Hepatocyte (in vitro differentiated cells): ENCODE results near the gene CNST. TPM values are rescaled to one million over a fixed set of nuclear protein-coding genes. Genes with fewer than 3 reads are reported as not detected.

Experiments
- DNase-seq: peaks from one replicate; pipeline ENCODE4 v3.0.0-alpha.2; 2016; ENCODE audit warnings: low spot score
- H2AFZ ChIP-seq: fragments of 200-600 bp; sonication (generic); 2 replicates; pipeline ENCODE4 v1.6.0; 2016; ENCODE audit warnings: antibody characterized with exemption, mild to moderate bottlenecking
- H3K27ac ChIP-seq: fragments of 200-600 bp; sonication (generic); 2 replicates; pipeline ENCODE4 v1.5.1; 2016; ENCODE audit warnings: mild to moderate bottlenecking
- H3K27me3 ChIP-seq: fragments of 200-600 bp; sonication (generic); 2 replicates; pipeline ENCODE4 v1.6.1; 2016
- H3K36me3 ChIP-seq: fragments of 200-600 bp; sonication (generic); replicated peaks from 2 replicates; pipeline ENCODE4 v1.5.1; 2016; ENCODE audit warnings: low read depth; ENCODE audit not compliant: insufficient read depth
- H3K4me1 ChIP-seq: fragments of 200-600 bp; sonication (generic); 2 replicates; pipeline ENCODE4 v1.5.1; 2016; ENCODE audit warnings: mild to moderate bottlenecking, moderate library complexity; ENCODE audit not compliant: insufficient read depth
- H3K4me2 ChIP-seq: fragments of 200-600 bp; sonication (generic); 2 replicates; pipeline ENCODE4 v1.6.0; 2016
- H3K4me3 ChIP-seq: fragments of 200-600 bp; sonication (generic); 2 replicates; pipeline ENCODE4 v1.5.1; 2016; ENCODE audit warnings: mild to moderate bottlenecking
- H3K79me2 ChIP-seq: fragments of 200-600 bp; sonication (generic); 2 replicates; pipeline ENCODE4 v1.6.0; 2017; ENCODE audit warnings: mild to moderate bottlenecking
- H3K9me2 ChIP-seq: fragments of 200-600 bp; sonication (generic); replicated peaks from 2 replicates; pipeline ENCODE4 v1.6.0; 2017; ENCODE audit warnings: mild to moderate bottlenecking; ENCODE audit not compliant: insufficient read depth
- H3K9me3 ChIP-seq: fragments of 200-600 bp; sonication (generic); 2 replicates; pipeline ENCODE4 v1.5.1; 2016; ENCODE audit warnings: low read depth, mild to moderate bottlenecking
- H4K20me1 ChIP-seq: fragments of 200-600 bp; sonication (generic); 2 replicates; pipeline ENCODE4 v1.6.0; 2016; ENCODE audit warnings: mild to moderate bottlenecking; ENCODE audit not compliant: insufficient read depth, poor library complexity, severe bottlenecking
- CTCF ChIP-seq: fragments of 200-600 bp; sonication (generic); IDR thresholded peaks from 2 replicates; pipeline ENCODE4 v1.5.1; 2016; ENCODE audit warnings: antibody characterized with exemption, mild to moderate bottlenecking; ENCODE audit not compliant: poor library complexity
- EZH2 ChIP-seq: fragments of 200-600 bp; sonication (generic); IDR thresholded peaks from 2 replicates; pipeline ENCODE4 v1.6.1; 2016; ENCODE audit warnings: antibody characterized with exemption, mild to moderate bottlenecking, borderline replicate concordance
- EZH2phosphoT487 ChIP-seq: fragments of 200-600 bp; sonication (generic); IDR thresholded peaks from one replicate; pipeline ENCODE4 v1.6.1; 2018; ENCODE audit warnings: antibody characterized with exemption, mild to moderate bottlenecking, low read depth, moderate library complexity; ENCODE audit not compliant: unreplicated experiment, severe bottlenecking
- WGBS: methylation state at CpG from one replicate; pipeline ENCODE4 v1.1.6; 2016; ENCODE audit warnings: low lambda C conversion rate; ENCODE audit errors: missing lambda C conversion rate; 5-methylcytosine and 5-hydroxymethylcytosine counted together
- polyA plus RNA-seq: library from polyadenylated mRNA; unstranded; fragments of >200 nt; fragmentation: Nextera tagmentation; extraction: Ambion mirVana; gene quantifications from 2 replicates; pipeline ENCODE4 v1.2.1, GENCODE V29; 2016
- total RNA-seq: library from RNA; depleted of rRNA; stranded (reverse); fragments of >200 nt; gene quantifications from 2 replicates; pipeline ENCODE4 v1.2.3, GENCODE V29; 2014

CNST gene
- total and polyA plus RNA-seq, 2 experiments from 2014 or later = 7.1 to 16.4 TPM

DNA sequence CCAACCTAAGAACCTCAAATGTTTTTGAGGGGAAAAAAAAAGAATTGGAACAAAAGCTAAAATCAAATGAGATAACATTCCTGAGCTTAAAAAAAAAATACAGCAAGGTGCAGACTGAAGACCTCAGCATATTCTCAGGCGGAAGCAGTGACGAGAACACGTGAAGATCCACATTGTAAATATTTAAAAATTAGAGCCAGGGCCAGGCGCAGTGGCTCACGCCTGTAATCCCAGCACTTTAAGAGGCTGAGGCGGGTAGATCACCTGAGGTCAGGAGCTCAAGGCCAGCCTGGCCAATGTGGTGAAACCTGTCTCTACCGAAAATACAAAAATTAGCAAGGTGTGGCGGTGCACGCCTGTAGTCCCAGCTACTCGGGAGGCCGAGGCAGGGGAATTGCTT is 15.9 kb upstream of the CNST start:
- Histone ChIP-seq H3K4me2 (no peak overlapping the region), H3K9me3 (no peaks in the 10 kb centered on the region), H3K9me2 (no peaks in the 10 kb centered on the region), H3K79me2 (no peaks in the 10 kb centered on the region), H2AFZ (no peak overlapping the region), H3K27ac (no peak overlapping the region), H4K20me1 (no peaks in the 10 kb centered on the region), H3K36me3 (no peaks in the 10 kb centered on the region), H3K4me3 (no peak overlapping the region), H3K4me1 (no peaks in the 10 kb centered on the region), H3K27me3 (no peaks in the 10 kb centered on the region)
- 71% methylated on average over 11 of the region's 11 CpGs for WGBS
- TF ChIP-seq EZH2phosphoT487 = no peak
- DNase-seq = no peak

- Histone ChIP-seq H2AFZ (no peak overlapping the region), H3K4me3 (no peak overlapping the region), H4K20me1 (no peaks in the 10 kb centered on the region), H3K27ac (no peak overlapping the region), H3K4me1 (no peaks in the 10 kb centered on the region), H3K79me2 (peaks cover 4% of the 10 kb centered on the region), H3K27me3 (no peaks in the 10 kb centered on the region), H3K4me2 (no peak overlapping the region), H3K9me2 (no peaks in the 10 kb centered on the region), H3K36me3 (no peaks in the 10 kb centered on the region), H3K9me3 (no peaks in the 10 kb centered on the region)
- TF ChIP-seq EZH2 (no peak), CTCF (no peak), EZH2phosphoT487 (no peak)
- WGBS = 81% methylated on average over 6 of the region's 6 CpGs
- no peak for DNase-seq
Measured at GRCh38 chr1:246552110-246552509, 14.1 kb upstream of the CNST start.

DNA sequence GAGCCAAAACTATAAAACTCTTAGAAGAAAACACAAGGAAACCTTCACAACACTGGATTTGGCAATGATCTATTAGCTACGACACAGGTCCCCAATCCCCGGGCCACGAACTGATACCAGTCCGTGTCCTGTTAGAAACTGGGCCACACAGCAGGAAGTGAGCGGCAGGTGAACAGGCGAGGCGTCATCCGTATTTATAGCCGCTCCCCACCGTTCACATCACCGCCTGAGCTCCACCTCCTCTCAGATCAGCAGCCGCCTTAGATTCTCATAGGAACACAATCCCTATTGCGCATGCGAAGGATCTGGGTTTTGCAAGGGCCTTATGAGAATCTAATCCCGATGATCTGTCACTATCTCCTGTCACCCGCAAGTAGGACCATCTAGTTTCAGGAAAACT is 12.1 kb upstream of the CNST start:
- no peaks in the 10 kb centered on the region for H3K4me1 ChIP-seq
- H3K27ac ChIP-seq = no peak overlapping the region
- no peaks in the 10 kb centered on the region for H3K27me3 ChIP-seq
- no peaks in the 10 kb centered on the region for H4K20me1 ChIP-seq
- TF ChIP-seq CTCF (no peak), EZH2 (no peak), EZH2phosphoT487 (no peak)
- H3K9me2 ChIP-seq = no peaks in the 10 kb centered on the region
- H3K36me3 ChIP-seq = no peaks in the 10 kb centered on the region
- H3K4me3 ChIP-seq = no peak overlapping the region
- H3K4me2 ChIP-seq = no peak overlapping the region
- H3K9me3 ChIP-seq = no peaks in the 10 kb centered on the region
- H3K79me2 ChIP-seq = peaks cover 14% of the 10 kb centered on the region
- H2AFZ ChIP-seq = no peak overlapping the region
- DNase-seq = no peak
- WGBS = 97% methylated on average over 16 of the region's 16 CpGs

- Histone ChIP-seq H3K79me2 (peaks cover 29% of the 10 kb centered on the region), H2AFZ (no peak overlapping the region), H3K36me3 (no peaks in the 10 kb centered on the region), H4K20me1 (no peaks in the 10 kb centered on the region), H3K4me2 (no peak overlapping the region), H3K27me3 (no peaks in the 10 kb centered on the region), H3K4me1 (no peaks in the 10 kb centered on the region), H3K9me3 (no peaks in the 10 kb centered on the region), H3K9me2 (no peaks in the 10 kb centered on the region), H3K27ac (no peak overlapping the region), H3K4me3 (no peak overlapping the region)
- 97% methylated on average over 2 of the region's 2 CpGs for WGBS
- no peak for DNase-seq
- TF ChIP-seq EZH2 = no peak
- TF ChIP-seq EZH2phosphoT487 = no peak
- TF ChIP-seq CTCF = no peak
Measured at GRCh38 chr1:246558041-246558440, 8.2 kb upstream of the CNST start.
